Activated naive CD4-positive, alpha-beta T cell treated with anti-CD3 and anti-CD28 coated beads, Interleukin-2, amount 50 U/mL, for 16 hours (primary cell): ENCODE measurements around the gene C9orf40.

Experiments used
- DNase-seq: peaks from one replicate; pipeline ENCODE4 v3.0.0-alpha.2; 2020

The C9orf40 gene

GRCh38 chr9:74952201-74953151, at the start of gene C9orf40:
Gene C9orf40, minus strand, starts transcription at chr9:74952912. Its CDS starts 301 bp downstream, at chr9:74952611.
- DNase-seq = peak; percentile 93

- no peak for DNase-seq
Observed at GRCh38 chr9:75001719-75002421, 49.2 kb upstream of the C9orf40 start.

- DNase-seq = no peak
Observed at GRCh38 chr9:75000835-75001234, 48.1 kb upstream of the C9orf40 start.

GRCh38 chr9:74985041-74985440, 32.3 kb upstream of the C9orf40 start:
- DNase-seq = no peak

GRCh38 chr9:74983709-74984108, 31.0 kb upstream of the C9orf40 start:
- DNase-seq = no peak

GRCh38 chr9:74979844-74980243, 27.1 kb upstream of the C9orf40 start:
- no peak for DNase-seq

GRCh38 chr9:74977287-74977686, 24.6 kb upstream of the C9orf40 start:
- DNase-seq = no peak

GRCh38 chr9:74975538-74975937, 22.8 kb upstream of the C9orf40 start:
- DNase-seq = no peak

GRCh38 chr9:74974558-74974957, 21.8 kb upstream of the C9orf40 start:
- no peak for DNase-seq

GRCh38 chr9:74973714-74974113, 21.0 kb upstream of the C9orf40 start:
- no peak for DNase-seq

GRCh38 chr9:74963056-74963455, 10.3 kb upstream of the C9orf40 start:
- DNase-seq = no peak

- DNase-seq = no peak
Observed at GRCh38 chr9:74961496-74961895, 8.8 kb upstream of the C9orf40 start.

GRCh38 chr9:74960561-74960960, 7.8 kb upstream of the C9orf40 start:
- no peak for DNase-seq

GRCh38 chr9:74958587-74958986, 5.9 kb upstream of the C9orf40 start:
- no peak for DNase-seq

- DNase-seq = no peak
Observed at GRCh38 chr9:74953235-74953751, 581 bp upstream of the C9orf40 start.

GRCh38 chr9:74951725-74952151, 974 bp downstream of the C9orf40 start:
- DNase-seq = peak; percentile 52

GRCh38 chr9:74951107-74951720, 1.5 kb downstream of the C9orf40 start:
- no peak for DNase-seq

GRCh38 chr9:74949859-74950855, 2.6 kb downstream of the C9orf40 start:
- DNase-seq = no peak

- no peak for DNase-seq
Observed at GRCh38 chr9:74948937-74949336, 3.8 kb downstream of the C9orf40 start.

- DNase-seq = no peak
Observed at GRCh38 chr9:74946686-74947085, 6.0 kb downstream of the C9orf40 start.

- peak; percentile 32 for DNase-seq
Observed at GRCh38 chr9:74942801-74943200, 9.9 kb downstream of the C9orf40 start.

GRCh38 chr9:74940600-74940999, 12.1 kb downstream of the C9orf40 start:
- DNase-seq = no peak
